ACC112 (cell line): Measurements from ENCODE around the gene IL32.

Experiments used
- H2AFZ ChIP-seq: fragments of 200-600 bp; sonication (generic); one replicate; pipeline ENCODE4 v1.6.0; 2017; ENCODE audit warnings: antibody characterized with exemption, low read length; ENCODE audit not compliant: unreplicated experiment
- H3K27ac ChIP-seq: fragments of 200-600 bp; sonication (generic); 2 replicates; pipeline ENCODE4 v1.5.1; 2014; ENCODE audit warnings: low read depth, mild to moderate bottlenecking, antibody characterized with exemption, low read length, moderate library complexity
- H3K27me3 ChIP-seq: fragments of 200-600 bp; sonication (generic); 2 replicates; pipeline ENCODE4 v1.6.1; 2014; ENCODE audit warnings: mild to moderate bottlenecking, antibody characterized with exemption, low read length, moderate library complexity, mixed read lengths; ENCODE audit not compliant: insufficient read depth
- H3K36me3 ChIP-seq: fragments of 200-600 bp; sonication (generic); 2 replicates; pipeline ENCODE4 v1.6.1; 2016; ENCODE audit warnings: mild to moderate bottlenecking, antibody characterized with exemption, low read length, moderate library complexity, mixed read lengths; ENCODE audit not compliant: insufficient read depth
- H3K4me1 ChIP-seq: fragments of 200-600 bp; sonication (generic); one replicate; pipeline ENCODE4 v1.6.1; 2016; ENCODE audit warnings: low read length, mixed read lengths; ENCODE audit not compliant: insufficient read depth, unreplicated experiment, control insufficient read depth
- H3K4me3 ChIP-seq: fragments of 200-600 bp; sonication (generic); 2 replicates; pipeline ENCODE4 v1.5.1; 2014; ENCODE audit warnings: mild to moderate bottlenecking, low read depth, low read length
- H3K79me2 ChIP-seq: fragments of 200-600 bp; sonication (generic); one replicate; pipeline ENCODE4 v1.6.0; 2016; ENCODE audit warnings: low read length; ENCODE audit not compliant: control insufficient read depth, unreplicated experiment, insufficient read depth

IL32 gene

GRCh38 chr16:3029491-3030221 is 35.8 kb upstream of the IL32 start:
- Histone ChIP-seq H3K27ac (no peak overlapping the region), H2AFZ (no peak overlapping the region), H3K27me3 (peaks cover 18% of the 10 kb centered on the region), H3K4me3 (no peak overlapping the region), H3K36me3 (no peaks in the 10 kb centered on the region), H3K79me2 (no peaks in the 10 kb centered on the region), H3K4me1 (no peaks in the 10 kb centered on the region)

GRCh38 chr16:3030222-3031212 is 34.9 kb upstream of the IL32 start:
- Histone ChIP-seq H3K4me3 (no peak overlapping the region), H3K4me1 (no peaks in the 10 kb centered on the region), H2AFZ (no peak overlapping the region)

DNA sequence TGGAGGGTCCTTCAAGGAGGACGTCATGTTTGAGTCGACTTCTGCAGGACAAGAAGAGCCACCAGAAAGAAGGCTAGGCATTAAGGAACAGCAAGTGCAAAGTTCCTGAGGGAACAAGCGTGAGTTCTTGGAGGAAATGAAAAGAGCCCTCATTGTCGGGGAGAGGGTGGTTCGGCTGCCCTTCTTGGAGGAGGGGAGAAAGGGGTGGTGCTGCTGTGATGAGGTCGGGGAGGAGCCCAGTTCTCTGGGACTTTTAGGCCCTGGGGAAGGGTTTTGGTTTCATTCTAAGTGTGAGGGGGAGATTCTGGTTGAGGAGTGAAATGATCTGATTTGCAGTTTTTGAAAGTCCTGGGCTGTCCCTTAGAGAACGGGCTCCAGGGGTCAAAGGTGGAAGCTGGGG is 32.8 kb upstream of the IL32 start:
- H3K79me2 ChIP-seq: no peaks in the 10 kb centered on the region
- H3K27me3 ChIP-seq: peaks cover 44% of the 10 kb centered on the region
- no peaks in the 10 kb centered on the region for H3K36me3 ChIP-seq
- no peak overlapping the region for H3K27ac ChIP-seq
- H3K4me1 ChIP-seq: no peaks in the 10 kb centered on the region
- no peak overlapping the region for H2AFZ ChIP-seq
- H3K4me3 ChIP-seq: no peak overlapping the region

More at GRCh38 chr16:3030222-3031212, 34.9 kb upstream of the IL32 start:
- H3K36me3 ChIP-seq: no peaks in the 10 kb centered on the region
- peaks cover 23% of the 10 kb centered on the region for H3K27me3 ChIP-seq
- H3K79me2 ChIP-seq: no peaks in the 10 kb centered on the region
- H3K27ac ChIP-seq: no peak overlapping the region

- Histone ChIP-seq H3K4me3 (no peak overlapping the region), H3K27me3 (peaks cover 58% of the 10 kb centered on the region), H3K27ac (no peak overlapping the region), H3K4me1 (no peaks in the 10 kb centered on the region), H3K36me3 (no peaks in the 10 kb centered on the region), H3K79me2 (no peaks in the 10 kb centered on the region), H2AFZ (no peak overlapping the region)
These were observed 30.0 kb upstream of the IL32 start for GRCh38 chr16:3035289-3035971.

DNA sequence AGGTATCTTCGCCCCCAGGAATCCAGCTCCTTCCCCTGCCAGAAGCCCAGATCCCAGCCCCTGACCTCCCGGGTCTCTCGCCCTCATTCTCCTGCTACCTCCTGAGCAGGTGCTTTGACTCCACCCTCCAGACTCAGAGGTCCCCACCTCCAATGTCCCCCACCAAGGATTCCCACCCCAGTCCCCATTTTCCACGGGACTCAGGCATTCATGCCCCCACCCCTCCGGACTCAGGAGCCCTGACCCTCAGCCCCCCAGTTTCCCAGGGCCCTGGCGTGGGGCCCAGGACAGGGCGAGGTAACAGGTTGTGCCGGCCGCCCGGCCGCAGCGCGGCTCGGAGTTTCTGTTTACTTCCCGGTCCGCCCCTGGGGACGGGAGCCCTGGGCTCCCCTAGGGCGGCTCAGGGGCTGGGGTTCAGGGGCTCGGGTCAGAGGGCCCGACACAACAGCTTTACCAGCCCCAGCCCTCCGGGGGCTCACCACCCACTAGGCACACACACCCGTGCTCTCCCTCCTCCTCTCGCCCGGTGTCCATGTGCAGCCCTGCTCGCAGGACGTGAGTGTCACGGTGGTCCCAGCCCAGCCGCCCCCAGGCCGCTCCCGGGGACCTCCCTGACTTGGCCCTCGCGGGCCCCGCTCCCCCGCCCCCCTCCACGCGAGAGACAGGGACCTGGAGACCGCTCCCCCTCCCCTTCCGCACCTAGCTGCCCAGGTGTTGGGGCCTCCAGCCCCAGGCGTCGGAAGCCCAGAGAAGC is 29.3 kb upstream of the IL32 start:
- Histone ChIP-seq H2AFZ (no peak overlapping the region), H3K79me2 (no peaks in the 10 kb centered on the region), H3K27me3 (peaks cover 58% of the 10 kb centered on the region), H3K27ac (no peak overlapping the region), H3K4me1 (no peaks in the 10 kb centered on the region), H3K36me3 (no peaks in the 10 kb centered on the region), H3K4me3 (no peak overlapping the region)

GRCh38 chr16:3036726-3037315 is 28.6 kb upstream of the IL32 start, which contains the start of gene BICDL2:
Gene BICDL2, minus strand, starts transcription at chr16:3036944. Its CDS starts 1,448 bp downstream, at chr16:3035496.
- Histone ChIP-seq H2AFZ (no peak within 1 kb of the TSS), H3K36me3 (no peaks in the 10 kb centered on the region), H3K27ac (no peak within 1 kb of the TSS), H3K27me3 (peaks cover 58% of the 10 kb centered on the region), H3K4me1 (no peaks in the 10 kb centered on the region), H3K79me2 (no peaks in the 10 kb centered on the region), H3K4me3 (no peak within 1 kb of the TSS)

DNA sequence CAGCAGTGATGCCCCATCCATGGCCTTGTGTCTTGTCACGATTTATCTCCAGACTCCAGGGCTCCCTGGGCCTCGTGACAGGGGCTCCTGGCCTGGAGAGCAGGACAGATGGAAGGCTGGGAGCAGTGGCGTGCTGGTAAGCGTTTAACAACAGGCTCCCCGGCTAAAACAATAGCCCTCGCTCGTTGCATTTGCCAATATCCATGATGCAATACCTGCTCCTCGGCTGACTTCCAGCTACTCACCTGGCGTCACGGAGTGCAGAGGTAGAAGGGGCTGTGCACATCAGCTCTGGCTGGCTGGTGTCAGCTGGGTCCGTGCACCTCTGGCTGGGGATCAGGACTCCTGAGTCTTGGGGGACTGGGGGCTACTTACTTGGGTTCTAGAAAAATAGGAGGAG is 27.2 kb upstream of the IL32 start:
- Histone ChIP-seq H2AFZ (no peak overlapping the region), H3K27ac (no peak overlapping the region), H3K4me1 (no peaks in the 10 kb centered on the region), H3K4me3 (no peak overlapping the region), H3K27me3 (peaks cover 50% of the 10 kb centered on the region), H3K79me2 (no peaks in the 10 kb centered on the region), H3K36me3 (no peaks in the 10 kb centered on the region)

- Histone ChIP-seq H3K36me3 (no peaks in the 10 kb centered on the region), H3K79me2 (no peaks in the 10 kb centered on the region), H3K27ac (no peak overlapping the region), H3K27me3 (peaks cover 44% of the 10 kb centered on the region), H3K4me3 (no peak overlapping the region), H3K4me1 (no peaks in the 10 kb centered on the region), H2AFZ (no peak overlapping the region)
These were observed 26.5 kb upstream of the IL32 start for GRCh38 chr16:3038896-3039295.

GRCh38 chr16:3042376-3042775 is 23.1 kb upstream of the IL32 start:
- no peak overlapping the region for H3K27ac ChIP-seq
- H3K27me3 ChIP-seq: peaks cover 36% of the 10 kb centered on the region
- H3K36me3 ChIP-seq: no peaks in the 10 kb centered on the region
- no peak overlapping the region for H3K4me3 ChIP-seq
- H2AFZ ChIP-seq: no peak overlapping the region
- no peaks in the 10 kb centered on the region for H3K79me2 ChIP-seq
- H3K4me1 ChIP-seq: no peaks in the 10 kb centered on the region
